Esophagus squamous epithelium (tissue), 5 donors: Measurements from ENCODE around the gene PSMA4. TPM values are rescaled to one million over a fixed set of nuclear protein-coding genes. Genes with fewer than 3 reads are reported as not detected.

Experiments
- DNase-seq: peaks from one replicate; lab custom pipeline; 2025; lab: John Stamatoyannopoulos, UW
- H3K27ac ChIP-seq, 4 donors: fragments of 200-600 bp; sonication (generic); one replicate each; pipeline ENCODE4 v1.5.1; 2016 to 2019; ENCODE audit warnings: mild to moderate bottlenecking in 1 of 4
- H3K27me3 ChIP-seq, 4 donors: fragments of 200-600 bp; sonication (generic); 1 replicate in 3 of 4; 2 replicates in 1 of 4; pipeline versions ENCODE4 v1.5.1 to v1.6.0; 2017 to 2021; ENCODE audit warnings: antibody characterized with exemption in 1 of 4
- H3K36me3 ChIP-seq, 3 donors: fragments of 200-600 bp; sonication (generic); one replicate each; pipeline ENCODE4 v1.5.1; 2016 to 2019
- H3K4me1 ChIP-seq, 3 donors: fragments of 200-600 bp; sonication (generic); one replicate each; pipeline ENCODE4 v1.5.1; 2017 to 2019
- H3K4me3 ChIP-seq, 4 donors: fragments of 200-600 bp; sonication (generic); 1 replicate in 3 of 4; 2 replicates in 1 of 4; pipeline ENCODE4 v1.5.1; 2016 to 2019; ENCODE audit warnings: mild to moderate bottlenecking in 2 of 4, moderate library complexity in 1 of 4
- H3K9me3 ChIP-seq, 3 donors: fragments of 200-600 bp; sonication (generic); one replicate each; pipeline ENCODE4 v1.5.1; 2016 to 2019
- CTCF ChIP-seq, 6 experiments: fragments of 450-650 bp in 4 of 6; fragments of 200-600 bp in 2 of 6; sonication (generic) in 2 of 6; IDR thresholded peaks; one replicate each; pipeline ENCODE4 v1.5.1; 2016 to 2019; ENCODE audit warnings: antibody characterized with exemption in 6 of 6, mild to moderate bottlenecking in 4 of 6, moderate library complexity in 4 of 6
- POLR2A ChIP-seq, 4 donors: fragments of 450-650 bp; IDR thresholded peaks; one replicate each; pipeline ENCODE4 v1.6.1; 2017; ENCODE audit warnings: antibody characterized with exemption in 4 of 4, mild to moderate bottlenecking in 4 of 4, moderate library complexity in 3 of 4
- WGBS, 2 donors: methylation state at CpG; one replicate each; pipeline ENCODE4 v1.1.5; 2018; 5-methylcytosine and 5-hydroxymethylcytosine counted together
- intact Hi-C: fragments of 100-400 bp; cut with DNase I; formaldehyde crosslinking; loops from one replicate; pipeline ENCODE4 v1.15.0; 2022
- total RNA-seq, 4 donors: library from RNA; depleted of rRNA; stranded (reverse); fragments of >200 nt; gene quantifications; one replicate each; pipeline ENCODE4 v1.1.0, GENCODE V29; 2016
- donor health status: DM: yes; HTN: yes; CAD: no.

The PSMA4 gene
- 100 to 1,000 TPM in 3 of 4 donors, 10 to 100 TPM in 1; 94.5 to 223 (median 175) TPM for total RNA-seq

- 0 to 1% methylated on average over 23 to 26 of the region's 56 CpGs for WGBS, 2 donors
Measured at GRCh38 chr15:78540141-78540870, at the start of gene PSMA4. PSMA4 (plus strand) TSS chr15:78540444; CDS start chr15:78541928, 1,484 bp downstream.

GRCh38 chr15:78492872-78493271 is 47.4 kb upstream of the PSMA4 start:
- Histone ChIP-seq H3K27me3 (no peaks in the 10 kb centered on the region), H3K9me3 (no peaks in the 10 kb centered on the region), H3K27ac (no peak overlapping the region), H3K36me3 (peaks cover 4 to 100% (median 51%) of the 10 kb centered on the region in 3 donors), H3K4me1 (no peaks in the 10 kb centered on the region), H3K4me3 (no peak overlapping the region)
- intact Hi-C loops = no loop called here
- DNase-seq = no peak
- no peak for TF ChIP-seq POLR2A (IDR thresholded peaks at IDR 0.05)
- no peak for TF ChIP-seq CTCF (IDR thresholded peaks at IDR 0.05)
- WGBS, 2 donors = 85 to 93% methylated on average over 1 of the region's 1 CpG

More at GRCh38 chr15:78540141-78540870, at the start of gene PSMA4:
- DNase-seq = peak; percentile 29
- H3K4me1 ChIP-seq = peaks cover 7 to 29% (median 16%) of the 10 kb centered on the region in 3 donors
- H3K36me3 ChIP-seq = peaks cover 0 to 32% (median 3%) of the 10 kb centered on the region in 3 donors
- H3K4me3 ChIP-seq = peak within 1 kb of the TSS; percentile 83 to 96 (median 88)
- intact Hi-C loops = no loop called here
- no peaks in the 10 kb centered on the region for H3K27me3 ChIP-seq
- no peaks in the 10 kb centered on the region for H3K9me3 ChIP-seq
- H3K27ac ChIP-seq = peak within 1 kb of the TSS; percentile 90 to 98 (median 95)
- TF ChIP-seq POLR2A (IDR thresholded peaks at IDR 0.05) (peak in 3 of 4 donors; percentile 52 to 81 (median 63)), CTCF (IDR thresholded peaks at IDR 0.05) (peak in 1 of 6 experiments; percentile 22)

GRCh38 chr15:78501857-78502256 is 38.4 kb upstream of the PSMA4 start:
- intact Hi-C loops = no loop called here
- TF ChIP-seq POLR2A (IDR thresholded peaks at IDR 0.05) = no peak
- TF ChIP-seq CTCF (IDR thresholded peaks at IDR 0.05) = no peak
- WGBS, 2 donors = 82 to 100% methylated on average over 4 of the region's 4 CpGs

GRCh38 chr15:78502641-78503040 is 37.6 kb upstream of the PSMA4 start:
- no peak overlapping the region for H3K27ac ChIP-seq
- no peak for TF ChIP-seq POLR2A (IDR thresholded peaks at IDR 0.05)
- DNase-seq = no peak
- no peaks in the 10 kb centered on the region for H3K27me3 ChIP-seq
- peaks cover 0 to 5% (median 0%) of the 10 kb centered on the region in 3 donors for H3K4me1 ChIP-seq
- H3K36me3 ChIP-seq = peaks cover 0 to 38% (median 0%) of the 10 kb centered on the region in 3 donors
- H3K4me3 ChIP-seq = no peak overlapping the region
- intact Hi-C loops = no loop called here
- WGBS, 2 donors = 85 to 100% methylated on average over 2 of the region's 2 CpGs
- H3K9me3 ChIP-seq = no peaks in the 10 kb centered on the region

More at GRCh38 chr15:78501857-78502256, 38.4 kb upstream of the PSMA4 start:
- H3K4me3 ChIP-seq = no peak overlapping the region
- no peak overlapping the region for H3K27ac ChIP-seq
- peaks cover 0 to 46% (median 5%) of the 10 kb centered on the region in 3 donors for H3K36me3 ChIP-seq
- no peaks in the 10 kb centered on the region for H3K9me3 ChIP-seq
- H3K4me1 ChIP-seq = peaks cover 0 to 3% (median 0%) of the 10 kb centered on the region in 3 donors
- DNase-seq = no peak
- no peaks in the 10 kb centered on the region for H3K27me3 ChIP-seq

GRCh38 chr15:78506971-78507830 is 33.0 kb upstream of the PSMA4 start, which contains the start of gene HYKK:
HYKK (plus strand) TSS chr15:78507577; CDS start chr15:78513089, 5,512 bp downstream.
- WGBS, 2 donors = 0 to 1% methylated on average over 12 to 25 of the region's 63 CpGs
- Histone ChIP-seq H3K9me3 (no peaks in the 10 kb centered on the region), H3K36me3 (no peaks in the 10 kb centered on the region), H3K4me1 (peaks cover 6 to 16% (median 7%) of the 10 kb centered on the region in 3 donors), H3K27me3 (no peaks in the 10 kb centered on the region), H3K4me3 (peak within 1 kb of the TSS; percentile 70 to 85 (median 82)), H3K27ac (peak within 1 kb of the TSS; percentile 71 to 87 (median 80))
- peak in 1 of 4 donors; percentile 50 for TF ChIP-seq POLR2A (IDR thresholded peaks at IDR 0.05)
- TF ChIP-seq CTCF (IDR thresholded peaks at IDR 0.05) = peak in 4 of 6 experiments; percentile 14 to 29 (median 26)
- DNase-seq = peak; percentile 23
- intact Hi-C loops = no loop called here
